Erythroblast (primary cell): ENCODE results near the gene DOCK9.

Experiments
- GATA1 ChIP-seq: IDR thresholded peaks from 2 replicates; pipeline ENCODE4 v1.6.1; 2011; ENCODE audit warnings: low read depth, mild to moderate bottlenecking, control low read depth, low read length, moderate library complexity
- POLR2A ChIP-seq: IDR thresholded peaks from 2 replicates; pipeline ENCODE4 v1.6.1; 2011; ENCODE audit warnings: mild to moderate bottlenecking, low read length

- no peak for TF ChIP-seq POLR2A
- TF ChIP-seq GATA1, result no peak
Measured at GRCh38 chr13:98913741-98914140, 64.1 kb downstream of the DOCK9 start.
